Measurements from ENCODE around the gene NUP93. TPM values are rescaled to one million over a fixed set of nuclear protein-coding genes. Genes with fewer than 3 reads are reported as not detected.

The NUP93 gene
- total RNA-seq, 1 donor from 2014 or later, result 92.9 TPM

DNA sequence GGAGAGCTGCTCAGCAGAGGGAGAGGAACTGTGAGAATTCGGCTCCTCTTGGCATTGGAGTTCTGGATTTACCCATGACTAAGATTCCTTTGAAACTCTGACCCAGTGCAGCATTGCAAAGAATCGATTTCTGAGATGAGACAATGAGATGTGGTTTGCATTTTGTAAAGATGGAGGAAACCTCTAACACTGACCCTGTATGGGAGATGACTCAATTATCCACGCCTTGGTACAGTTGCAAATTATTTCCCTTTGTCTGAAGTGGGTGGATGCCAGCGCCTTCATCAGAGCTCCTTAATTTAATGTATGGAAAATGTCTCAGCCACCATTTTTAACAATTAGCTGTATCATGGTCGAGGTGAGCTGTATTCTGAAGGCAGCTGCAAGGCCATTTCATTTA lies 53.4 kb downstream of the NUP93 start:
- Mint-ChIP-seq H3K4me1 (ENCODE audit: unreplicated experiment) (peaks cover 2% of the 10 kb centered on the region), H3K4me3 (ENCODE audit: unreplicated experiment) (no peak overlapping the region)

DNA sequence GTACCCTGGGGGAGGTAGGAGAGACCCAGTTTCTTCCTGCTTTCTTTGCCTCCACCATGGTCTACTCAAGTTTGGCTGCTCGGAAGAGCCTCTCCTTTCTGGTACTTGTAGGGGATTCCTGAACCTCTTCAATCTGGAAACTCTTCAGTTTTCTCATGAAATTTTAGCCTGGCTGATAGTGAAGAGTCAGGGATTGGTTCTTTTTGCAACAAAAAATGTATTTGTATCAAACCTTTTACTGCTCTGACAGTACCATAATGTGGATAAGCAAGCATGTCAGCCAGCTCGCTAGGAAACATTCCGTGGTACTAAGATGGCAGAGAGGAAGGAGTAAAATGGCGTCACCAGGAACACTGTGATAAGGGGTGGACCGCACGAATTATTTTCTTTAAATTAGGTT lies 55.4 kb downstream of the NUP93 start:
- no peak for DNase-seq (ENCODE audit: low spot score)
- no peaks in the 10 kb centered on the region for H3K36me3 Mint-ChIP-seq (ENCODE audit: low read depth, unreplicated experiment)
- peaks cover 2% of the 10 kb centered on the region for H3K4me1 Mint-ChIP-seq (ENCODE audit: unreplicated experiment)
- H3K4me3 Mint-ChIP-seq (ENCODE audit: unreplicated experiment), result no peak overlapping the region
- TF ChIP-seq, protein P1, sequence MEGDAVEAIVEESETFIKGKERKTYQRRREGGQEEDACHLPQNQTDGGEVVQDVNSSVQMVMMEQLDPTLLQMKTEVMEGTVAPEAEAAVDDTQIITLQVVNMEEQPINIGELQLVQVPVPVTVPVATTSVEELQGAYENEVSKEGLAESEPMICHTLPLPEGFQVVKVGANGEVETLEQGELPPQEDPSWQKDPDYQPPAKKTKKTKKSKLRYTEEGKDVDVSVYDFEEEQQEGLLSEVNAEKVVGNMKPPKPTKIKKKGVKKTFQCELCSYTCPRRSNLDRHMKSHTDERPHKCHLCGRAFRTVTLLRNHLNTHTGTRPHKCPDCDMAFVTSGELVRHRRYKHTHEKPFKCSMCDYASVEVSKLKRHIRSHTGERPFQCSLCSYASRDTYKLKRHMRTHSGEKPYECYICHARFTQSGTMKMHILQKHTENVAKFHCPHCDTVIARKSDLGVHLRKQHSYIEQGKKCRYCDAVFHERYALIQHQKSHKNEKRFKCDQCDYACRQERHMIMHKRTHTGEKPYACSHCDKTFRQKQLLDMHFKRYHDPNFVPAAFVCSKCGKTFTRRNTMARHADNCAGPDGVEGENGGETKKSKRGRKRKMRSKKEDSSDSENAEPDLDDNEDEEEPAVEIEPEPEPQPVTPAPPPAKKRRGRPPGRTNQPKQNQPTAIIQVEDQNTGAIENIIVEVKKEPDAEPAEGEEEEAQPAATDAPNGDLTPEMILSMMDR (IDR thresholded peaks at IDR 0.05; ENCODE audit: unreplicated experiment), result no peak
- no peak overlapping the region for H3K27ac Mint-ChIP-seq (ENCODE audit: unreplicated experiment)
- H3K27me3 Mint-ChIP-seq (ENCODE audit: unreplicated experiment), result no peaks in the 10 kb centered on the region
- H3K9me3 Mint-ChIP-seq (ENCODE audit: unreplicated experiment), result no peaks in the 10 kb centered on the region

More for the DNA sequence above, 53.4 kb downstream of the NUP93 start:
- DNase-seq (ENCODE audit: low spot score), result no peak
- TF ChIP-seq, protein P1 (IDR thresholded peaks at IDR 0.05; ENCODE audit: unreplicated experiment), result no peak
- H3K36me3 Mint-ChIP-seq (ENCODE audit: low read depth, unreplicated experiment), result no peaks in the 10 kb centered on the region
- no peak overlapping the region for H3K27ac Mint-ChIP-seq (ENCODE audit: unreplicated experiment)
- H3K27me3 Mint-ChIP-seq (ENCODE audit: unreplicated experiment), result no peaks in the 10 kb centered on the region
- H3K9me3 Mint-ChIP-seq (ENCODE audit: unreplicated experiment), result no peaks in the 10 kb centered on the region

DNA sequence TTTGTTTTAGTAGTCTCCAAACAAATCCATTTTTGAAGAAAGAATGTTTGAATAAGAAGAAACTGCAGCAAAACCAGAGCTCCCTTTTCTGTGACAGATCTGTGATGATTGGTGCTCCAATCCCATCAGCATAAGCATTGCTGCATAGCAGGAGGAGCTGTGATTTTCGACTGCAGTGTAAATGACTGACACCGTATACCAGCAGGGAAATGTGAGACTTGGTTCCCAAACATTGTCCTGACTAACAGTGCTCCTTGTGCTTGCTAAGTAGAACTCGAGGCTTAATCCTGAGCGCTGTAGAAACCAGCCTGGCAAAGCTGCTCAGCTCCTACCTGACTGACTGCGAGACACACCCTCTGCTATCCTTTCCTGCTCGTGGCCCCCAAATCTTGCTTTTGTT lies 57.2 kb downstream of the NUP93 start:
- no peaks in the 10 kb centered on the region for H3K27me3 Mint-ChIP-seq (ENCODE audit: unreplicated experiment)
- H3K9me3 Mint-ChIP-seq (ENCODE audit: unreplicated experiment), result no peaks in the 10 kb centered on the region
- TF ChIP-seq, protein P1 (IDR thresholded peaks at IDR 0.05; ENCODE audit: unreplicated experiment), result no peak
- no peak overlapping the region for H3K27ac Mint-ChIP-seq (ENCODE audit: unreplicated experiment)
- H3K36me3 Mint-ChIP-seq (ENCODE audit: low read depth, unreplicated experiment), result no peaks in the 10 kb centered on the region
- no peak for DNase-seq (ENCODE audit: low spot score)
- peaks cover 2% of the 10 kb centered on the region for H3K4me1 Mint-ChIP-seq (ENCODE audit: unreplicated experiment)
- H3K4me3 Mint-ChIP-seq (ENCODE audit: unreplicated experiment), result no peak overlapping the region

DNA sequence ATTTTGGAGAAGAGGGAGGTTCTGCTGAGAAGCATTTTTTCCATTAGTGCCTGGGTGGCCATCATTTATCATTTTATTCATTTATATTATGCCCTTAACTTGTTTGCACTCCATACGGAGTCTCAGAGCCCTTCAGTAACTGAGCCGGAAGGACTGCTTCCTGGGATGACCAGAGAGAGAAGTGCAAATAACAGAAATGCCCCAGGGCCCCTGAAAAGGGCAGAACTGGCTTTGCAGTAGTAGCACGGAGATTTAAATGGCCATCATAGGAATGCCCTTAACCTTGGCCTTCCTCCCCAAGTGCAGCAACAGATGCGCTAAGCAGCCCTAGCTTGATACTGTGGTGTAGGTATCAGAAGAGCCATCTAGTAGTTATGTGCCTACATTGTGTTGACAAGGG lies 58.5 kb downstream of the NUP93 start:
- no peak overlapping the region for H3K4me3 Mint-ChIP-seq (ENCODE audit: unreplicated experiment)

DNA sequence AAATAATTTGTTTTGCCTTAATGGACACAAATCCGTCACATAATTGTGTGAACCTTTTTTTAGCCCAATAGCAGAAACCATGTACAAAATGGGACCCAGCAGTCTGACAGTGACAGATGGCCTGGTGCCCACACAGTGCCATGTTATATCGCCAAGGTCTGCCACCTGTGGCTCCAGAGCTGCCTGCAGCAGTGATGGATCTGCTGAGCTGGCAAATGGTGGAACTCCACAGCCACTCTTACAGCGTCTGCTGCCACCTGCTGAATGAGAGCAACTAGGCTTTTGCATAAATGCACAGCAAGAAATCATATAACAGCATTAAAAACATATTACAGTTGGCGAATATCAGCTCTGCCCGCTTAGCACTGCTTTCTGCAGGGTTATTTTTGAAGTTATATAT lies 59.4 kb downstream of the NUP93 start:
- Mint-ChIP-seq H3K4me3 (ENCODE audit: unreplicated experiment) (no peak overlapping the region), H3K27me3 (ENCODE audit: unreplicated experiment) (peaks cover 4% of the 10 kb centered on the region), H3K9me3 (ENCODE audit: unreplicated experiment) (no peaks in the 10 kb centered on the region), H3K36me3 (ENCODE audit: low read depth, unreplicated experiment) (no peaks in the 10 kb centered on the region), H3K4me1 (ENCODE audit: unreplicated experiment) (peaks cover 11% of the 10 kb centered on the region), H3K27ac (ENCODE audit: unreplicated experiment) (no peak overlapping the region)
- TF ChIP-seq, protein P1 (IDR thresholded peaks at IDR 0.05; ENCODE audit: unreplicated experiment), result no peak
- no peak for DNase-seq (ENCODE audit: low spot score)

More for the DNA sequence above, 58.5 kb downstream of the NUP93 start:
- Mint-ChIP-seq H3K27ac (ENCODE audit: unreplicated experiment) (no peak overlapping the region), H3K27me3 (ENCODE audit: unreplicated experiment) (no peaks in the 10 kb centered on the region), H3K36me3 (ENCODE audit: low read depth, unreplicated experiment) (no peaks in the 10 kb centered on the region), H3K4me1 (ENCODE audit: unreplicated experiment) (peaks cover 6% of the 10 kb centered on the region), H3K9me3 (ENCODE audit: unreplicated experiment) (no peaks in the 10 kb centered on the region)
- no peak for DNase-seq (ENCODE audit: low spot score)
- TF ChIP-seq, protein P1 (IDR thresholded peaks at IDR 0.05; ENCODE audit: unreplicated experiment), result no peak
